ENCODE data around the gene PIK3R1. TPM values are rescaled to one million over a fixed set of nuclear protein-coding genes. Genes with fewer than 3 reads are reported as not detected.

PIK3R1 gene
- total RNA-seq, 4 donors from 2014 or later: 244 to 563 (median 329) TPM

DNA sequence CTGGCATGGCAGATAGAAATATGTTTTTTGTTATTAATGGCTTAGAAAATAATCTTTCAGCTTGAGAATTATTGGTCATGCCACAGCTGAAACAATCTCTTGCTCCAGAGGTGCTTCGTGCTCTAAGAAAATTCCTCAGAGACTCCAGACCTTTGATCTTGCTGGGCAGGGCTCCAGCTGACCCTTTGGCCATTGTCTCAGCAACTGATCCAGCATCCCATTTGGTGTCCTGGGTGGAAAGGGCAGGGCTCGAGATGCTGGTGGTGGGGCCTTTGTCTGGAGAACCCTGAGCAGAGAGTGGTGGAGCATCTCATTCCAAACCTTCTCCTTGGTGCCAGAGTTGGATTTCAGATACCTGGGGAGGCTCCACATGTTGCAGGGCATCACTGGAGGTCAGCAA, 43.2 kb upstream of the PIK3R1 start:
- H3K4me1 ChIP-seq: peaks cover 26 to 43% (median 38%) of the 10 kb centered on the region in 4 donors
- H3K27me3 ChIP-seq: no peaks in the 10 kb centered on the region
- H3K27ac ChIP-seq (replicated peaks in 1 of 4): peak overlapping the region; percentile 82 to 89 (median 87)
- H3K9me3 ChIP-seq: no peaks in the 10 kb centered on the region
- TF ChIP-seq EP300 (IDR thresholded peaks at IDR 0.05) (no peak), POLR2A (IDR thresholded peaks at IDR 0.05; ENCODE audit: low read depth) (no peak), POLR2AphosphoS5 (IDR thresholded peaks at IDR 0.05) (no peak)
- TF ChIP-seq, protein P1, sequence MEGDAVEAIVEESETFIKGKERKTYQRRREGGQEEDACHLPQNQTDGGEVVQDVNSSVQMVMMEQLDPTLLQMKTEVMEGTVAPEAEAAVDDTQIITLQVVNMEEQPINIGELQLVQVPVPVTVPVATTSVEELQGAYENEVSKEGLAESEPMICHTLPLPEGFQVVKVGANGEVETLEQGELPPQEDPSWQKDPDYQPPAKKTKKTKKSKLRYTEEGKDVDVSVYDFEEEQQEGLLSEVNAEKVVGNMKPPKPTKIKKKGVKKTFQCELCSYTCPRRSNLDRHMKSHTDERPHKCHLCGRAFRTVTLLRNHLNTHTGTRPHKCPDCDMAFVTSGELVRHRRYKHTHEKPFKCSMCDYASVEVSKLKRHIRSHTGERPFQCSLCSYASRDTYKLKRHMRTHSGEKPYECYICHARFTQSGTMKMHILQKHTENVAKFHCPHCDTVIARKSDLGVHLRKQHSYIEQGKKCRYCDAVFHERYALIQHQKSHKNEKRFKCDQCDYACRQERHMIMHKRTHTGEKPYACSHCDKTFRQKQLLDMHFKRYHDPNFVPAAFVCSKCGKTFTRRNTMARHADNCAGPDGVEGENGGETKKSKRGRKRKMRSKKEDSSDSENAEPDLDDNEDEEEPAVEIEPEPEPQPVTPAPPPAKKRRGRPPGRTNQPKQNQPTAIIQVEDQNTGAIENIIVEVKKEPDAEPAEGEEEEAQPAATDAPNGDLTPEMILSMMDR (IDR thresholded peaks at IDR 0.05): no peak
- no peaks in the 10 kb centered on the region for H3K36me3 ChIP-seq
- 63% methylated on average over 2 of the region's 2 CpGs for WGBS
- no peak overlapping the region for H3K4me3 ChIP-seq
- no peak for DNase-seq (ENCODE audit: extremely low spot score)
- intact Hi-C loops (cut with DNase I): loop anchor here (5.0 to 10.0 kb wide), 2 partner anchors 82 to 925 kb away; no protein-coding TSS in a partner anchor

DNA sequence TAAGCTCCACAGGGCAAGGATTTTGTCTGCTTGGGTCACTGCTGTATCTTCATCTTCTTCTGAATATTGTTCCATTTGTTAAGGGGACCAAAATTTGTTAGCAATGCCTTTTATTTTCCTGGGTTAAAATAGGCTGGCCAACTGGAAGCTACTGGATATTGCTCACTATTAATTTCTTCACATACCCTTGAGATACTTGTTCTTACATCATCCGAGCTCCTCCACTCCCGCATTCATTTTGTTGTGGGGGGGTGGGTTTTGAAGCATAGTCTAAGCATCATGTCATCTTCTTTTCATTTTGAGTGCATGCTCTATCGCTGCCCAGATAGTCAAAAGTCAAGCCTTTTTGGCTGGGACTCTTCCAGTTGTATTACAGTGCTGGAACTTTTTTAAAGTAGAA, 42.5 kb upstream of the PIK3R1 start:
- TF ChIP-seq POLR2A (IDR thresholded peaks at IDR 0.05; ENCODE audit: low read depth) (no peak), POLR2AphosphoS5 (IDR thresholded peaks at IDR 0.05) (peak in 1 of 2 donors; percentile 17)

DNA sequence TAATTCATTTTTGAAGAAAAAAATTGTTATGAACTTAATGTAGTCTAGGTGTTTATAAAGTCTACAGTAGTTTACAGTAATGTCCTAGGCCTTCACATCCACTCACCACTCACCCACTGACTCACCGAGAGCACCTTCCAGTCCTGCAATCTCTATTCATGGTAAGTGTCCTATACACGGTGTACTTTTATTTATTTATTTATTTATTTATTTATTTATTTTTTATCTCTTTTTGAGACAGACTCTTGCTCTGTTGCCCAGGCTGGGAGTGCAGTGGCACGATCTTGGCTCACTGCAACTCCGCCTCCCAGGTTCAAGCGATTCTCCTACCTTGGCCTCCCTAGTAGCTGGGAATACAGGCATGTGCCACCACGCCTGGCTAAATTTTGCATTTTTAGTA, 39.3 kb upstream of the PIK3R1 start:
- intact Hi-C loops (cut with DNase I): loop anchor here (10.0 kb wide), 1 partner anchor 79 kb away; no protein-coding TSS in a partner anchor
- H3K9me3 ChIP-seq: no peaks in the 10 kb centered on the region
- no peaks in the 10 kb centered on the region for H3K27me3 ChIP-seq
- H3K4me1 ChIP-seq: peaks cover 15 to 23% (median 22%) of the 10 kb centered on the region in 4 donors
- no peak for DNase-seq (ENCODE audit: extremely low spot score)
- 96% methylated on average over 6 of the region's 6 CpGs for WGBS
- H3K27ac ChIP-seq (replicated peaks in 1 of 4): no peak overlapping the region
- TF ChIP-seq POLR2A (IDR thresholded peaks at IDR 0.05; ENCODE audit: low read depth) (no peak), POLR2AphosphoS5 (IDR thresholded peaks at IDR 0.05) (no peak), EP300 (IDR thresholded peaks at IDR 0.05) (no peak)
- TF ChIP-seq, protein P1 (IDR thresholded peaks at IDR 0.05): no peak
- no peaks in the 10 kb centered on the region for H3K36me3 ChIP-seq
- no peak overlapping the region for H3K4me3 ChIP-seq

More for the DNA sequence above, 42.5 kb upstream of the PIK3R1 start:
- intact Hi-C loops (cut with DNase I): loop anchor here (5.0 to 10.0 kb wide), 2 partner anchors 82 to 926 kb away; no protein-coding TSS in a partner anchor
- no peaks in the 10 kb centered on the region for H3K9me3 ChIP-seq
- no peaks in the 10 kb centered on the region for H3K27me3 ChIP-seq
- no peaks in the 10 kb centered on the region for H3K36me3 ChIP-seq
- no peak overlapping the region for H3K4me3 ChIP-seq
- no peak for DNase-seq (ENCODE audit: extremely low spot score)
- peak overlapping the region; percentile 82 to 89 (median 87) for H3K27ac ChIP-seq (replicated peaks in 1 of 4)
- peaks cover 26 to 43% (median 38%) of the 10 kb centered on the region in 4 donors for H3K4me1 ChIP-seq
- WGBS: 73% methylated on average over 3 of the region's 3 CpGs

DNA sequence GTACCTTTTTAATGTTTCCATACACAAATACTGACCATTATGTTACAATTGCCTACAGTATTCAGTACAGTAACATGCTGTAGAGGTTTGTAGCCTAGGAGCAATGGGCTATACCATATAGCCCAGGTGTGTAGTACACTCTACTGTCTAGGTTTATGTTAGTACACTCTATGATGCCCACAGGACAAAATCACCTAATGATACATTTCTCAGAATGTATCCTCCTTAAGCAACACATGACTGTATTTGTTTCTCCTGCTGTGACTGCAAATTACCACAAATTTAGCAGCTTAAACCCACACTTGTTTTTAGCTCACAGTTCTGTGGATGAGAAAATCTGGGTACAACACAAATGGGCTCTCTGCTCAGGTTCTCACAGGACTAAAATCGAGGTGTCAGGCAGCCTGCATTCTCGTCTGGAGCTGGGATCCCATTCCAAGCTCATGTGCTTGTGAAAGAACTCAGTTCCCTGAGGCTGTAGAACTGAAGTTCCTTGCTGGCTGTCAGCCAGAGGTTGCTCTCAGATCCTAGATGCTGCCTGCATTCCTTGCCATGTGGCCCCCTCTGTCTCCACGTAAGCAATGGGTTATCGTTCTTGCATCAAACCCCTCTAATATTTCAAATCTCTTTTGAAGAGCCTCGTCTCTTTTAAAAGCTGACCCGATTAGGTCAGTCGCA, 38.6 kb upstream of the PIK3R1 start:
- TF ChIP-seq POLR2A (IDR thresholded peaks at IDR 0.05; ENCODE audit: low read depth) (no peak), POLR2AphosphoS5 (IDR thresholded peaks at IDR 0.05) (no peak), EP300 (IDR thresholded peaks at IDR 0.05) (no peak)
- no peak overlapping the region for H3K27ac ChIP-seq (replicated peaks in 1 of 4)
- H3K9me3 ChIP-seq: no peaks in the 10 kb centered on the region
- H3K4me1 ChIP-seq: peaks cover 8 to 17% (median 15%) of the 10 kb centered on the region in 4 donors
- DNase-seq (ENCODE audit: extremely low spot score): no peak
- H3K4me3 ChIP-seq: no peak overlapping the region
- 96% methylated on average over 7 of the region's 7 CpGs for WGBS
- H3K36me3 ChIP-seq: no peaks in the 10 kb centered on the region
- intact Hi-C loops (cut with DNase I): loop anchor here (10.0 kb wide), 1 partner anchor 78 kb away; no protein-coding TSS in a partner anchor
- no peaks in the 10 kb centered on the region for H3K27me3 ChIP-seq

DNA sequence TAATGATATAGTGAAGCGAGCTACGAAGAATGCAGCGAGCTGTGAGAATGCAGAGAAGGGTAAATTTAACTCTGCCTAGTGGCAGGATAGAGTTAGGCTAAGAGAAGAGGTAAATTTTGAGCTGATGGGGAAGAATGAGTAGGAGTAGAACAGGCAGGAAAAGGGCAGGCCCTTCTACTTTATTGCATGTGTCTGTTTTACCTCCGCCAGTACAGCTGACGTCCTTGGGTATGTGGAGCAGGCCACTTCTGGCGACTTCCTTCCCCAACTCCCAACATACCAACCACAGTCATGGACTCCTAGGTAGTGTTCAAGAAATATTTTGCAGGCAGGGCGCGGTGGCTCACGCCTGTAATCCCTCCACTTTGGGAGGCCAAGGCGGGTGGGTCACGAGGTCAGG, 37.9 kb upstream of the PIK3R1 start:
- peak; percentile 31 for DNase-seq (ENCODE audit: extremely low spot score)
- intact Hi-C loops (cut with DNase I): loop anchor here (10.0 kb wide), 1 partner anchor 77 kb away; no protein-coding TSS in a partner anchor
- TF ChIP-seq, protein P1 (IDR thresholded peaks at IDR 0.05): no peak
- TF ChIP-seq POLR2A (IDR thresholded peaks at IDR 0.05; ENCODE audit: low read depth): no peak
- TF ChIP-seq POLR2AphosphoS5 (IDR thresholded peaks at IDR 0.05): no peak
- TF ChIP-seq EP300 (IDR thresholded peaks at IDR 0.05): no peak
- H3K36me3 ChIP-seq: no peaks in the 10 kb centered on the region
- H3K4me1 ChIP-seq: peaks cover under 1 to 10% (median 9%) of the 10 kb centered on the region in 4 donors
- H3K27me3 ChIP-seq: no peaks in the 10 kb centered on the region
- no peak overlapping the region for H3K27ac ChIP-seq (replicated peaks in 1 of 4)
- WGBS: 99% methylated on average over 11 of the region's 11 CpGs
- H3K9me3 ChIP-seq: no peaks in the 10 kb centered on the region
- no peak overlapping the region for H3K4me3 ChIP-seq
